ENCODE measurements around the gene PODN.

The PODN gene

DNA sequence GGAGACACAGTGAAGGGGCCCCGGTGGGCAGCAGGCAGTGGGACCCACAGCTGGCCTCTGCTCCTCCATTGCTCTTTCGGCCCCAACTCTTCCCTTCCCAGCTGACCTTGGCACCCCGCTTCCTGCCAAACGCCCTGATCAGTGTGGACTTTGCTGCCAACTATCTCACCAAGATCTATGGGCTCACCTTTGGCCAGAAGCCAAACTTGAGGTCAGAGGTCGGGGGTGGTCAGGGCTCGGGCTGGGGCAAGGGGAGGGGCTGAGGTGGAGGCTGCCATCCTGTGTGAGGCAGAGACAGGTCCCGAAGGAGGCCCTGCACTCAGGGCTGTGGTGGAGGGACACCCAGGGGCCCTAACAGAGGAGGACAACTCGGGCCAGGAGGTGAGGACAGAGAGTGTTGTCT, 13.7 kb downstream of the PODN start:
- DNase-seq: no peak

DNA sequence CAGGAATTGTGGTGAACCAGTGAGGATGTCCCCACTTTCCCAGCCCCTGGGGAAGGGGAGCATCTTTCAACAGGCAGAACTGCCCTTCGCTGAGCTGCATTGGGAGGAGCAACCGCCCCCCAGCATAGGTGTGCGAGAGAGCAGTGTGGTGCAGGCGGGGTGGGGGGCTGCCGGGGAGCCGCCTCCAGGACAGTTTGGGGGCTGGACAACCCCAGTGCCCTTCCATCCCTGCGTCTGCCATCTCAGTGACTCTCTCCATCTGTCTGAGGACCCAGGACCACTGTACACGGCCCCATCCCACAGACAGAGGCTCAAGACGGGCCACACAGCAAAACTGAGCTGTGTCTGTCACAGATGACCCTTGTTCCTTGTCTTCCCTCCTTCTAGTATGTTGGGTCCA, 14.2 kb downstream of the PODN start:
- no peak for DNase-seq

DNA sequence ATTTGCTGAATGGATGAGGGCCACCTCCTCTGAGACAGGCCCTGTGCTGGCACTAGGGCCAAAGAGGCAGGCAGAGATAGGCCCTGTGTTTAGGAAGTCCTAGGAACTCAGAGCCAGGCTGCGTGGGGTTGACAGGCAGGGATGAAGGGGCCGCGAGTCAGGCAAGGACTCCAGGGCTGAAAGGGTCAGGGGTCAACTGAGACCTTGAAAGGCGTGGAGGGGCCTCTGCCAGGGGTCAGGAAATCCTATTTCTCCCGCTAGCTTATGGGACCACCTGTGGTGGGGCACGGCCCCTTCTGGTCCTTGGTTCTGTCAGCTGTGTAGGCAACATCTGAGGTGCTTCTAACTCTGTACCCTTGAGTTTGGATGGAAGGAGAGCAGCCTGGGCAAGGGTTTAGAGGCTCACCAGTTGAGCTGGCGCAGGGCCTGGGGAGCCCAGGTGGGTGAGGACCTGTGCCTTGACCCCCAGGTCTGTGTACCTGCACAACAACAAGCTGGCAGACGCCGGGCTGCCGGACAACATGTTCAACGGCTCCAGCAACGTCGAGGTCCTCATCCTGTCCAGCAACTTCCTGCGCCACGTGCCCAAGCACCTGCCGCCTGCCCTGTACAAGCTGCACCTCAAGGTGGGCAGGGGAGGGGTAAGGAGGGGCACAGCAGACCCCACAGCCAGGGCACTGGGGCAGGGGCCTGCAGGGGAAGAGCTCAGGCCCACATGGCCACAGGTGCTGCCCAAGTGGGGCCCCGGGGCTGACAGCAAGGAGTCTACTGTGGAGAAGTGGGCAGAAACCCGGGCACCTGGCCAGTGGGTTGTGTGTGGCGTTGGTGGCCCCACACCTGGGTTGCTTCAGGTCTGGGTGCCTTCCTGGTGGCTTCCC, 14.9 kb downstream of the PODN start:
- DNase-seq: no peak

DNA sequence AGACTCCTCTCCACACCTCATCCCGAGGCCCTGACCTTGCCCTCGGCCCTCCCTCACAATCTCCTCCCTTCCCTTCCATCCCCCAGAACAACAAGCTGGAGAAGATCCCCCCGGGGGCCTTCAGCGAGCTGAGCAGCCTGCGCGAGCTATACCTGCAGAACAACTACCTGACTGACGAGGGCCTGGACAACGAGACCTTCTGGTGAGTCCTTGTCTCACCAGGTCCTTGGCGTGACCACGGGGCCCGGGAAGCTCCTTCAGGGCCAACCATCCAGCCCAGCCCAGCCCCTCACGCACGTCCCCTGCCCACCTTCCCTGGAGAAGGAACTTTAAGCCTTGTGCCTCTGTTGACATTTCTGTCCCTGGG, 15.6 kb downstream of the PODN start:
- no peak for DNase-seq

DNA sequence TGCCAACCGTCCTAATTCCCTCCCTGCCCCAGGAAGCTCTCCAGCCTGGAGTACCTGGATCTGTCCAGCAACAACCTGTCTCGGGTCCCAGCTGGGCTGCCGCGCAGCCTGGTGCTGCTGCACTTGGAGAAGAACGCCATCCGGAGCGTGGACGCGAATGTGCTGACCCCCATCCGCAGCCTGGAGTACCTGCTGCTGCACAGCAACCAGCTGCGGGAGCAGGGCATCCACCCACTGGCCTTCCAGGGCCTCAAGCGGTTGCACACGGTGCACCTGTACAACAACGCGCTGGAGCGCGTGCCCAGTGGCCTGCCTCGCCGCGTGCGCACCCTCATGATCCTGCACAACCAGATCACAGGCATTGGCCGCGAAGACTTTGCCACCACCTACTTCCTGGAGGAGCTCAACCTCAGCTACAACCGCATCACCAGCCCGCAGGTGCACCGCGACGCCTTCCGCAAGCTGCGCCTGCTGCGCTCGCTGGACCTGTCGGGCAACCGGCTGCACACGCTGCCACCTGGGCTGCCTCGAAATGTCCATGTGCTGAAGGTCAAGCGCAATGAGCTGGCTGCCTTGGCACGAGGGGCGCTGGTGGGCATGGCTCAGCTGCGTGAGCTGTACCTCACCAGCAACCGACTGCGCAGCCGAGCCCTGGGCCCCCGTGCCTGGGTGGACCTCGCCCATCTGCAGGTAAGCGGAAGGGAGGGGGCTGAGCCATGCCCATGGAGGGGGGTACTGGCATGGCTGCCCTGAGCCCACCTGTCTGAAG, 16.5 kb downstream of the PODN start:
- no peak for DNase-seq

DNA sequence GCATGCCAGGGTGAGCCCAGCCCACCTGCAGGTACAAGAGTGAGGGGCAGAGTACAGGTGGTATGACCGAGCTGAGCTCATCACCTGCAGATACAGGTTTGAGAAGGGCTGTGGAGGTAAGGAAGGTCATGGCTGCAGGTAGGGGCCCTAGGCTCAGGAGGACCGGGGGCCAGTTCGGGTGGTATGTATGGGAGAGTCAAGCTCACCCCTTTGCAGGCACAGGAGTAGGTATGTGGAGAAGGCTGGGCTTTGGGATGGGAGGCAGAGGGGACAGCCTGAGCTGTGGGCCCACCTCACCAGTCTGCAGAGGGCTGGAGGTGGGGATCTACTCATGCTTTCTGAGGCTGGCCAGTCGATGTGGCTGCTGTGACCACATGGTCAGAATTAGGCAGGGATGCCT, 17.2 kb downstream of the PODN start:
- no peak for DNase-seq

DNA sequence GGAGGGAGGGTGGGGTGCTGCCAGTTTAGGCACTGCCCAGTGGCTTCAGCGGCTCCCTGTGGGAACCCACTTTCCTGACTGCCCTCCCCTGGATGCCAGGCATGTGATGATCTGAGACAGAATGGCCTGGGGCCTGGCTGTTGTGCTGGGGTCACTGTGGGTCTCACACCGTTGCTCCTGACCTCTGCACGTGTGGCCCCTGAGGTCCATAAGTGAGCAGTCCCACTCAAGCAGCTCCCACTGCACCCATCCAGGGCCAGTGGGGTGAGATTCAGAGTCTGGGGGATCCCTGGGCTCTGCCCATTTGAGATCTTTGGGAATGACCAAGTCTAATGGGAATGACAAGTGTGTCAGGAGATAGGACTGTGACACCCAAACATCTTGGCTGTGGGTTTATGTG, 18.0 kb downstream of the PODN start:
- no peak for DNase-seq

DNA sequence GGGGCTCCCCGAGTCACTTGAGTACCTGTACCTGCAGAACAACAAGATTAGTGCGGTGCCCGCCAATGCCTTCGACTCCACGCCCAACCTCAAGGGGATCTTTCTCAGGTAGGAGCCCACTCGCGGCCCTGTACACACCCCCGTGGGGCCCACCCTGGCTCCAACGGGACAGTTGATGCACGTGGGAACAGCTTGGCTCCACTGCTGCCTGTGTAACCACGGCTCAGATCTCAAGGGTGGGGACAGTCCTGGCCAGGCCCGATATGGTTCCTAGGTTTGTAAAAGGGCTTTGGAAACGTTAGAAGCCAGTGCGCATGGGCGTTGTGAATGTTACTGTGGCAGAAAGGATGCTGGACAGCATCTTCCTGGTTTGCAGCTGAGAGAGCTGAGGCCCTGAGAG, 18.8 kb downstream of the PODN start:
- DNase-seq: no peak

DNA sequence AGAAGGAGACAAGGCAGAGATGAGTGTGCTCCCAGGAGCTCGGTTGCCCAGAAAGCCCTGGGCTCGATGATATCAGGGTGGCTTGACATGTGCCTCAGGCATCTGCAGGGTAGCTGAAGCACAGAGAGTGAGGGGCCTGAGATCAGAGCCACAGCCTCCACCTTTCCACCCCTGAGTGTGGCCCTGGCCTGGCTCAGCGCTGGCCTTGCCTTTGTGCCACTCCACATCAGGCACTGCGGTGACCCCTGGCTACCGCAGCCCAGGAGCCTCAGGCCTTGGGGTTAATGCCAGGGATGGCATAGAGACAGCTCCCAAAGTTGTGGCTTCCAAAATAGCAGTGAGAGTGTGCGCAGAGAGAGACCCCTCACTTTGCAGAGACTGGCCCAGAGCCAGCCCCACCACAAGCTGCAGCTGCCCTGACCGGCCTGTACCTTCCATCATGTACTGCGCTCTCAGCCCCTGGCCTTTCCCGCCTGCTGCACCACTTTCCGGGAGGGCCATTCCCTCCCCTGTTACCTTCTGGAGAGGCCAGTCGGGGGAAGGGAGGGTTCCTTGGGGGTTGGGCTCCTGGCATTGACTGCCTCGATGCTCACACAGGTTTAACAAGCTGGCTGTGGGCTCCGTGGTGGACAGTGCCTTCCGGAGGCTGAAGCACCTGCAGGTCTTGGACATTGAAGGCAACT, 19.5 kb downstream of the PODN start:
- DNase-seq: no peak

DNA sequence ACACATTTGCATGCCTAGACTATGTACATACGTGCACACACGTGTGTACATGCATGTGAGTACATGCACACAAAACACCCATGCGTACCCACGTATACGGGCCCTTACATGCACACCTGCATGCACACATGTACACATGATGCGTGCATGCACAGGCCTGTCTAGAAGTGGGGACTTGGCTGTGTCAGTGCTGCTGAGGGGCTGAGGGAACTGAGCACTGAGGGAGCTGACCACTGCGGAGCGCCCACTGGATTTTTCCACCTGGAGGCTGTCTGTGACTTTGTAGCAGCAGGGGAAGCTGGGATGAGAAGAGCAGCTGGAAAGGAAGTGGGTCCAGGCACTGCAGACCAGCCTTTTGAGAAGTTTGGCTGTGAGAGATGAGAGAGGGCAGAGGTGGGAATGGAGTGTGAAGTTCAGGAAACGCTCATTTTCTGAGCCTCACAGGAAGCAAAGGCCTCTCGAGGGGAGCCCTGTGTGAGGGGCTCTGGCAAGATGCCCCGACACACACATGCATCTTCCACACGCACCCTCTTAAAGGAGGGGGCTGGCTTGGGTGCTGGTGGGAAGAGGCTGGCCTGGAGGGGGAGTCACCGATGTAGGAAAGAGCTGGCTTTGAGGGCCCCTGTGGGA, 20.9 kb downstream of the PODN start:
- DNase-seq: no peak

DNA sequence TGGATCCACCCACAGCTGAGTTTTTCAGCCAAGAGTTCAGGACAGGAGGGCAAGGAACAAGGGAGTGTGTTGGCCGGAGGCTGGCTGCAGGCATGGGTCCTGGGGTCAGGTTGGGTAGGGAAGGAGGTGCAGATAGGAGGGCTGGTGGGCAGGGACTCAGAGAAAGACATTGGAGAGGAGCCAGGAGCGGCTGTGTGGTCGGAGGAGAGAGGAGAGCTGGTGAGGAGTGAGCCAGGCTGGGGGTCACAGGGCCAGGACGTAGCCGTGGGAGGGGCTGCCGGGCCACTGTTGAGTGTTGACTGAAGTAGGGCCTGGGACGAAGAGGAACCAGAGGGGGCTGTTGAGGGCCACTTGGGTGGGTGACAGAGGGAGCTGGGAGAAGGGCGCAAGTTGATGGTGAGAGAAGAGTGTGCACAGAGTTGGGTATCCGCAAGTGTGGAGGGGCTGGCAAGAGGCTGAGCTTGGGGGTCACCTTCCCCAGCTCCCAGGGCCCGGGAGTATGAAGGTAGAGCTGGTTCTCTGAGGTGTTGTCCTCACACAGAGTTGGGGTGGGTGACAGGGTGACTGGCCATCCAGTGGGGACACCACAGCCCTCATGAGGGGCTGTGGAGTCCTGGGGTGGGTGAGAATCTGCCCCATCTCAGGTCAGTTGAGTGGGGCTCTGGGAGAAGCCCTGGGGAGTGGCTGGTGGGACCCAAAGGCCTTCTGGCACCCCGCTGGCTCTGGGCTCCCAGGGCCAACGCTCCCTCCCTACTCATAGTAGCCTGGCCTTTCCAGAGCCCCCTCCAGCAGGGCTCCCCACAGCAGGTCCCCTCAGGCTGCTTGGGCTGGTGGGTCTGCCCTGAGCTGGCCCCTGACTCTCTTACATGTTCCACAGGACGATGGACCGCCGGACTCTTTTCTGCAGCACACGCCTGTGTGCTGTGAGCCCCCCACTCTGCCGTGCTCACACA, 21.9 kb downstream of the PODN start:
- no peak for DNase-seq

DNA sequence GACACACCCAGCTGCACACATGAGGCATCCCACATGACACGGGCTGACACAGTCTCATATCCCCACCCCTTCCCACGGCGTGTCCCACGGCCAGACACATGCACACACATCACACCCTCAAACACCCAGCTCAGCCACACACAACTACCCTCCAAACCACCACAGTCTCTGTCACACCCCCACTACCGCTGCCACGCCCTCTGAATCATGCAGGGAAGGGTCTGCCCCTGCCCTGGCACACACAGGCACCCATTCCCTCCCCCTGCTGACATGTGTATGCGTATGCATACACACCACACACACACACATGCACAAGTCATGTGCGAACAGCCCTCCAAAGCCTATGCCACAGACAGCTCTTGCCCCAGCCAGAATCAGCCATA, 22.6 kb downstream of the PODN start:
- peak; percentile 16 for DNase-seq

DNA sequence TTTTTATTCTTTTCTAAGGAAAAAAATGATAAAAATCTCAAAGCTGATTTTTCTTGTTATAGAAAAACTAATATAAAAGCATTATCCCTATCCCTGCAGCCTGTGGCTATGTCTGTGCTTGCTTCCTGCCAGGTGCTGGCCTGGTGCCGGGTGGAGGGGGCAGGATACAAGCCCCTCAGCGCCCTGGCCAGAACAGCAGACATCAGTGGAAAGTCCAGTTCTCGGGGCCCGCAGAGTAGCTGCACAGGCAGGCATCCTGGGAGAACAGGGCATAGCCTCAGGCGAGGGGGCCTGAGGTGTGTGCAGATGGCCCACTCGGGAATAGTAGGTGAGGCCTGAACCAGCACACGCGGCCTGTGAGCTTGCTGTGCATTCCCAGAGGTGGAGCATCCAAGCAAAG, 23.4 kb downstream of the PODN start:
- no peak for DNase-seq

DNA sequence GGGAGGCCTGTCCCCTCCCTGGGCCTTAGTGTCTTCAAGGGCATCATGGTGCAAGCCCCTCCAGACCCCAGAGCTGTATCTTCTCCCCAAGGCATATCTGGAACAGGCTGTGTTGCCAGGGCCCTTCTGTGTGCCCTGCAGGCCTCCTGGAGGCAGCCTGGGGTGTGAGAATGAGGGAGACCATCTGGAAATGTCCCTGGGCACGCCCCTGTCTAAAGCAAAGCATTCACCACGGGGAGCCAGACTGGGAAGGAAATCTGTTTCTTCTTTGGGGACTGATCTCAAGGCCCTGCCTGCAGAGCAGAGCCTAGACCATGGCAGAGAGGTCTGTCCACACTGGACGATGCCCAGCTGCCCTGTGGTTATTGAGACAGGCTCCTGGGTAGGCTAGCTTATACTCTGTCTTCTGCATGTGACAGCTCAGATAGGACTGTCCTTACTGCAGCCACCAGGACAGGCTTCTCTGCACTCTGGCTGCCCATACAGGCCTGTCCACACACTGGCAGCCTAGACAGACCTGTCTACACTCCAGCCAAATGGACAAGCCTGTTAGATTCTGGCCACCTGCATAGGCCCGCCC, 24.6 kb downstream of the PODN start:
- no peak for DNase-seq

DNA sequence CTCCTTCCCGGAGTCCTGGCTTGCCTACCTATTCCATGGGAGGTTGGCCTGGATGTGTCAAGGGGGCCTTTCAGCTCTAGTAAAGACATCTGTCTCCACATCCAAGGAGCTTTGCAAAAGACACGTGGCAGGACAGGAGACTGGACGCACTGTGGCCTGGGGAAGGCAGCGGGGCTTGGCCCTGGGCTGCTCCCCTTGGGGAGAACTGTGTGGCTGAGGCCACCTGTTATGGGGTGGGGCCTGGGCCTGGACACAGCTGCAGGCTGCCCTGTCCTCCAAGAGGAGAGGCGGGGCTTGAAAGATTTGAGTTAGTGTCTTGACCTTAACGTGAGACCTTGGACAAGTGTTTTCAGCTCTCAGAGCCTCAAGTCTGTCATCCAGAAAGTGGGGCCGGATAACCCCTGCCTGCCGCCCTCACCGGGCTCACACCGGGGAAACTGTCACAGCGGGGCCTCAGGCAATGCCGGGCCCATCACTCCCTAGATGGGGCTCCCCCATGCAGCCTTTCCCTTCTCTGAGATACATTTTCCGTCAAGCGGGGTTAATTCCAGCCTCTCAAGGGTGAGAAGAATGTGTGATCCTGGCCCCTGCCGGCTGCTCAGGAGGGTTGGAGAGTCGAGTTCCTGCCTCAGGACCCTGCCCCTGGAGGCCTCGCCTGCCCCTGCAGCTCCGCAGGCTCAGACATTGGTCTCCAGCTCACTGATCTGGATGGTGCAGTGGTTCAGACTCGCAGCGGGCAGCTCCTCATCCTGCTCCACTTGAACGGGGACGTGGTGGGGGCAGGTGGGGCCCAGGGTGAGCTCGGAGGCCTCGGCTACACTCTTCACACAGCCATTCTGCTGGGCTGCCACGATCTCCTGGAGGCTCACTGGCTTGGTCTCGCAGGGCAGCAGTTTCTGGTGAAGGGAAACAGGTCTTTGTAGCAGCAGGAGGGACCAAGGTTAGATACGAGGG, 25.6 kb downstream of the PODN start:
- no peak for DNase-seq

DNA sequence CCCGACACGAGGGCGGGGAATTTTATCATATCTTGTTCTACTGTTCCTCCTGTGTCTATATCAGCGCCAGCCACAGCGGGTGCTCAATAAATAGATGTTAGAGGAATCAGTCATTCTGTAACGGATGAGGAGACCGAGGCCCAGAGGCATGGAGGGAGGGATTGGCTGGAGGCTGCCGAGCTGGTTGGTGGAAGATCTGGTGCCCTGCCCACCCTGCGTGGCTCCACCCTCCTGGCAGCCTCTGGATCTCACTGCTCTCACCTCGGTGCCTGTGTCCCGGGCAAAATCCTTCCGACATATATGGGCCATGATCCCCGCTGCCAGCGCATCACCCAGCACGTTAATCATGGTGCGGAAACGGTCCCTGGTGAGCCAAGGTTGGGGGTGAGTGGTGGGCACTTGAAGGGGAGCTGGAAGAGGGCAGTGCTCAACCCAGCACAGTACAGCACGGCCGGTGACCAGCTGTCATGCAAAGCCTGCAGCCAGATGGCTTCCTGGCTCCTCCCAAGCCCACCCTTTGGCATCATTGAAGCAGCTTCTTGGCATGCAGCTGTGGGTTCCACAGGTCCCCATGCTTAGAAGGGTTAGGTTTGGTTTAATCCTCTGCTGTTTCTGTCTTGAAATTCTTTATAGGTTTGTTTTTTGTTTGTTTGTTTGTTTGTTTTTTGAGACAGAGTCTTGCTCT, 26.7 kb downstream of the PODN start:
- DNase-seq: no peak

DNA sequence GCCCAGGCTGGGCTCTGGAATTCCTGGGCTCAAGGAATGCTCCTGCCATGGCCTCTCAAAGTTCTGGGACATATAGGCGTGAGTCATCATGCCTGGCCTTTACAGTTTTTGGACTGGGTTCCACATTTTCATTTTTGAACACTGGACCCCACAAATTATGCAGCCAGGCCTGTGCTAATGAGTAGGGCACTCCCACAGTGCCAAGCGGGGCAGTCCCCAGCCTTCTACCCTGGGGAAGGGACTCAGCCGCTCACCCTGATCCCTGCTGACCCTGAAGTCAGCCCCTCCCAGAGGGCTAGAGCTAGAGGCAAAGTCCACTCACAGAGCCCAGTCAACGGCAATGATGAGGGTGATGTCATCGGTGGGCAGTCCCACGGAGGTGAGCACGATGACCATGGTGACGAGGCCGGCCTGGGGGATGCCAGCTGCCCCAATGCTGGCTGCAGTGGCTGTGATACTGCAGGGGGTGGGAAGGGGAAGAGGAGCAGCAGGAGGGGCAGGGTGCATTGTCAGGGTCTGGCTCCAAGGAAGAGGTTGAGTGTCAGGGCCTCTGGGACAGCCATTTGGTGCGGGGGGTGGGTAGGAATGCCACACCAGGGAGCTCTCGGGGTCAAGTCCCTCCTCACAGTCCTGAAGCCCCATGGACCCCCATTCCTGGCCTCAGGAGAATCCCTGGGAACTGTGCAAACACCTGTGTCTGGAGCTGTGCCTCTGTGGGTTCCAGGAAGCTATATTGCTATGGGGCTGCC, 27.6 kb downstream of the PODN start:
- DNase-seq: peak; percentile 58

DNA sequence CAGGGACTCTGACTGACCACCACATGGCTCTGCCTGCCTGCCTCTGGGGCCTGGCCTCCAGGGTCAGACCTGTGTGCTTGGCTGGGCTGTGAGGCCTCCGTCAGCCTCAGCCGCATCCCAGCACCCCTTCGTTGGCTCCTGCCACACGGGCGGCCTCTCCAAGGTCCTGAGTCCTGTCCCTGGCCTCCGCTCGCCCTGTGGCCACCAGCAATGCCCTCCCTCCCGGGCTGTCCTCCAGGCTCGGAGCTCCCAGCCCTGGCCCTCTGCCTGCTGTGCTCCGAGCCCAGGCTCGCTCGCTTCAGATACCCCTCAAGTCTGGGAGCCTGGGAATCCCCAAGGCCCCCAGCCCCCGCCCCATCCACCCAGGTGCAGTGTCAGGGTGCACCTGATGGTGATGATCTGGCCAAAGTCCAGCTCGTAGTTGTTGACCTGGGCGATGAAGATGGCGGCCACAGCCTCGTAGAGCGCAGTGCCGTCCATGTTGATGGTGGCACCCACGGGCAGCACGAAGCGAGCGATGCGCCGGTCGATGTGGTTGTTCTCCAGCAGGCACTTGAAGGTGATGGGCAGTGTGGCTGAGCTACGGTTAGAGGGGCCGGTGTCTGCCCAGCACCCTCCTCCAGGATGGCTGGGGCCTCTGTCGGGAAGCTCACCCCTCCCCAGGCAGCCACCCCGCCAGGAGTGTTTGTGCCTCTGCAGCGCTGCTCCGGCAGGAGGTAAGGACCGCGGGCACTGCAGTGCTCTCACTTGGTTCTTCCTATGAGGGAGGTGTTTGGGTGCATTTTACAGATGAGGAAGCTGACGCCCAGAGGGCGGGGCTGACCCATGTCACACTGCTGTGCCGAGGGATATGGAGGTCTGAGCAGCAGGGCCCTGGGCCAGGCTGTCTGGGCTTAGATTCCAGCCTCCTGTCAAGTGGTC, 28.5 kb downstream of the PODN start:
- DNase-seq: no peak

Data from fibroblast of skin of back (primary cell).